Measurements from ENCODE around the gene MRAP2. TPM values are rescaled to one million over a fixed set of nuclear protein-coding genes. Genes with fewer than 3 reads are reported as not detected.

MRAP2 gene
- total RNA-seq, 1 experiment from 2014 or later = 2.5 TPM

DNA sequence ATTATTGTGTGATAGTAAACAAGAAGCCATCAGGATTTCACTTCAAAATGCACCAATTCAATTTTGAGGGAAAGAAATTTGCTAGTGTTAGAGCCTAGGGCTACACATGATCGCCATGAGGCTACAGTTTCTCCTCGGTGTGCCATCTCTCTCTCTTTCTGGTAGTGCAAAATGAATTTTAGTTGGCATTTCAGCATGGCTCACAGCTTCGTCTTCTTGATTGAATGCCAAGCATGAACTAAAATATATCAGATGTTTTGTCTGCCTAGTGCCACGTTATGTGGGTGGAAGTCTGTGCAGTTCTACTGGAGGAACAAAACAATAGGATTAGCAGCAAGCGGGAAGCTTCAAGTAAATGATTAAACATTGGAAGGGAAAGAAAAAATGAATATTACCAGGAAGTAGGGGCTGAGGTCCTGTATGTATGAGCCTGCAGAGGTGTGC, 6.8 kb upstream of the MRAP2 start:
- intact Hi-C loops (cut with micrococcal nuclease; ENCODE audit: unreplicated experiment) (no loop called here), in situ Hi-C loops (cut with HindIII; ENCODE audit: low pct_unique_long_range_greater_than_20kb, low sequenced_read_pairs) (no loop called here)
- Histone ChIP-seq H3K27ac (ENCODE audit: low read length) (no peak overlapping the region), H3K4me3 (ENCODE audit: low read depth in 2 of 2, low read length in 2 of 2) (no peak overlapping the region), H3K9me3 (ENCODE audit: control insufficient read depth, insufficient read depth, low read depth, low read length) (no peaks in the 10 kb centered on the region), H3K4me1 (ENCODE audit: control insufficient read depth, insufficient read depth, low read length) (no peaks in the 10 kb centered on the region; the same call in 1 of the 2 replicates), H3K27me3 (ENCODE audit: control insufficient read depth, insufficient read depth, low read length) (no peaks in the 10 kb centered on the region), H3K36me3 (ENCODE audit: control insufficient read depth, insufficient read depth, low read length) (no peaks in the 10 kb centered on the region)
- CTCF ChIA-PET = no interaction called here
- ATAC-seq (peak; percentile 38; the same call in 1 of the 2 replicates), DNase-seq (ENCODE audit: low read depth, low spot score) (no peak)
- BruUV-seq (replicated peaks) = no TSS peak
- POLR2A ChIA-PET = no interaction called here
- TF ChIP-seq, protein P1, sequence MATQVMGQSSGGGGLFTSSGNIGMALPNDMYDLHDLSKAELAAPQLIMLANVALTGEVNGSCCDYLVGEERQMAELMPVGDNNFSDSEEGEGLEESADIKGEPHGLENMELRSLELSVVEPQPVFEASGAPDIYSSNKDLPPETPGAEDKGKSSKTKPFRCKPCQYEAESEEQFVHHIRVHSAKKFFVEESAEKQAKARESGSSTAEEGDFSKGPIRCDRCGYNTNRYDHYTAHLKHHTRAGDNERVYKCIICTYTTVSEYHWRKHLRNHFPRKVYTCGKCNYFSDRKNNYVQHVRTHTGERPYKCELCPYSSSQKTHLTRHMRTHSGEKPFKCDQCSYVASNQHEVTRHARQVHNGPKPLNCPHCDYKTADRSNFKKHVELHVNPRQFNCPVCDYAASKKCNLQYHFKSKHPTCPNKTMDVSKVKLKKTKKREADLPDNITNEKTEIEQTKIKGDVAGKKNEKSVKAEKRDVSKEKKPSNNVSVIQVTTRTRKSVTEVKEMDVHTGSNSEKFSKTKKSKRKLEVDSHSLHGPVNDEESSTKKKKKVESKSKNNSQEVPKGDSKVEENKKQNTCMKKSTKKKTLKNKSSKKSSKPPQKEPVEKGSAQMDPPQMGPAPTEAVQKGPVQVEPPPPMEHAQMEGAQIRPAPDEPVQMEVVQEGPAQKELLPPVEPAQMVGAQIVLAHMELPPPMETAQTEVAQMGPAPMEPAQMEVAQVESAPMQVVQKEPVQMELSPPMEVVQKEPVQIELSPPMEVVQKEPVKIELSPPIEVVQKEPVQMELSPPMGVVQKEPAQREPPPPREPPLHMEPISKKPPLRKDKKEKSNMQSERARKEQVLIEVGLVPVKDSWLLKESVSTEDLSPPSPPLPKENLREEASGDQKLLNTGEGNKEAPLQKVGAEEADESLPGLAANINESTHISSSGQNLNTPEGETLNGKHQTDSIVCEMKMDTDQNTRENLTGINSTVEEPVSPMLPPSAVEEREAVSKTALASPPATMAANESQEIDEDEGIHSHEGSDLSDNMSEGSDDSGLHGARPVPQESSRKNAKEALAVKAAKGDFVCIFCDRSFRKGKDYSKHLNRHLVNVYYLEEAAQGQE (IDR thresholded peaks at IDR 0.05; ENCODE audit: insufficient read depth in 1 of 2, low read depth in 2 of 2, low read length in 1 of 2) = no peak
- no peak for TF ChIP-seq TCF7L2 (IDR thresholded peaks at IDR 0.05; ENCODE audit: low read depth, low read length)
- TF ChIP-seq, protein P2, sequence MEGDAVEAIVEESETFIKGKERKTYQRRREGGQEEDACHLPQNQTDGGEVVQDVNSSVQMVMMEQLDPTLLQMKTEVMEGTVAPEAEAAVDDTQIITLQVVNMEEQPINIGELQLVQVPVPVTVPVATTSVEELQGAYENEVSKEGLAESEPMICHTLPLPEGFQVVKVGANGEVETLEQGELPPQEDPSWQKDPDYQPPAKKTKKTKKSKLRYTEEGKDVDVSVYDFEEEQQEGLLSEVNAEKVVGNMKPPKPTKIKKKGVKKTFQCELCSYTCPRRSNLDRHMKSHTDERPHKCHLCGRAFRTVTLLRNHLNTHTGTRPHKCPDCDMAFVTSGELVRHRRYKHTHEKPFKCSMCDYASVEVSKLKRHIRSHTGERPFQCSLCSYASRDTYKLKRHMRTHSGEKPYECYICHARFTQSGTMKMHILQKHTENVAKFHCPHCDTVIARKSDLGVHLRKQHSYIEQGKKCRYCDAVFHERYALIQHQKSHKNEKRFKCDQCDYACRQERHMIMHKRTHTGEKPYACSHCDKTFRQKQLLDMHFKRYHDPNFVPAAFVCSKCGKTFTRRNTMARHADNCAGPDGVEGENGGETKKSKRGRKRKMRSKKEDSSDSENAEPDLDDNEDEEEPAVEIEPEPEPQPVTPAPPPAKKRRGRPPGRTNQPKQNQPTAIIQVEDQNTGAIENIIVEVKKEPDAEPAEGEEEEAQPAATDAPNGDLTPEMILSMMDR (IDR thresholded peaks at IDR 0.05) = no peak
- no peak for TF ChIP-seq POLR2AphosphoS5 (IDR thresholded peaks at IDR 0.05; ENCODE audit: low read depth, low read length)

DNA sequence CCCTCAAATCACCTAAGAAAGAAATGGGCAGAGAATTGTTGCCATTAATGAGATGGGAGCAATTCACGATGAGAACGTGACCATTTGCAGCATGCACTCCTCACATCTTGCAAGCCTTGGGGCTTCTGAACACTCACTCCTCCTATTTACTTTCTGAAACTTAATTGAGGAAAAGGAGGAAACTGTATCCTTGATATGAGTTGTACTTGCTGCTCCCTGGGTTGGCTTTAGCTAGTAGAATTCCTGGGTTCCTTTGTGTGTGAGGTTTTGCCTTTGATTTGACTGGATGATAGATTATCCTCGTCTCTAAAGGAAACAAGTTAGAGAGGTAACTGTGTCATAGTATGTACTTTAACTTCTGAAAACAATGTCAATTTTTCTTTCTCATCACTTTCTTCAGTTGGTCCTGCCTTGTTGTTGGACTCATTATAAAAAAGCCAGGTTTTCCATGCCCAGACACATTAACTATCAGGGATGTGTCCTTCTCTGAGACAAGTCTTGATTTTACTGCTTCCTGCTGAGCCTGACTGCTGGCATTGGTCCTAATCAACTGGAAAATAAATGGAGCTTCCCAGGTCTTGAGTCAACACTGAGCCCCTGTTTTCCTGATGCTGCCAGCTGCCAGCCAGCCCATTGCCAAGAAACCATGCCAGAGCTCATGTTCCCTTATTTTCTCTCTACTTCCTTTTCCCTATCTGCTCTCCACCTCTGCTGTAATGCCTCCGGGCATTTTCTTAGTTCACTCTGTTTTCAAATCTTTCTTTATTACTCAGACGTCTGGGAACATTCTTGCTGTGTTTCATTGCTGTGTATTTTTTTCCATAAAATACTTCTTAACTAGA, 6.0 kb upstream of the MRAP2 start:
- no peak for DNase-seq (ENCODE audit: low read depth, low spot score)
- POLR2A ChIA-PET = interaction anchor here (0.6 kb wide), 1 partner anchor 183 kb away, joined by 3 read pairs; no protein-coding TSS in a partner anchor
- no peak overlapping the region for H3K27ac ChIP-seq (ENCODE audit: low read length)
- H3K4me3 ChIP-seq (ENCODE audit: low read depth in 2 of 2, low read length in 2 of 2) = peak overlapping the region in 1 of 2 experiments; percentile 1; a peak in 1 of 4 replicates
- TF ChIP-seq, protein P1 (IDR thresholded peaks at IDR 0.05; ENCODE audit: insufficient read depth in 1 of 2, low read depth in 2 of 2, low read length in 1 of 2) = no peak
- TF ChIP-seq SIN3A (IDR thresholded peaks at IDR 0.05; ENCODE audit: borderline replicate concordance, insufficient read depth, low read depth, low read length) (no peak), POLR2AphosphoS5 (IDR thresholded peaks at IDR 0.05; ENCODE audit: low read depth, low read length) (no peak), TCF7L2 (IDR thresholded peaks at IDR 0.05; ENCODE audit: low read depth, low read length) (no peak)
- TF ChIP-seq, protein P2 (IDR thresholded peaks at IDR 0.05) = no peak
- CTCF ChIA-PET = no interaction called here
- in situ Hi-C loops (cut with HindIII; ENCODE audit: low pct_unique_long_range_greater_than_20kb, low sequenced_read_pairs) (no loop called here), intact Hi-C loops (cut with micrococcal nuclease; ENCODE audit: unreplicated experiment) (no loop called here)
- no peaks in the 10 kb centered on the region for H3K36me3 ChIP-seq (ENCODE audit: control insufficient read depth, insufficient read depth, low read length)
- no peaks in the 10 kb centered on the region; the same call in 1 of the 2 replicates for H3K4me1 ChIP-seq (ENCODE audit: control insufficient read depth, insufficient read depth, low read length)
- no TSS peak for BruUV-seq (replicated peaks)
- H3K27me3 ChIP-seq (ENCODE audit: control insufficient read depth, insufficient read depth, low read length) = no peaks in the 10 kb centered on the region; the same call in 1 of the 2 replicates
- no peaks in the 10 kb centered on the region for H3K9me3 ChIP-seq (ENCODE audit: control insufficient read depth, insufficient read depth, low read depth, low read length)
- ATAC-seq = peak; percentile 34; the same call in 1 of the 2 replicates
